HEK293 (cell line): ENCODE data around the gene NECTIN1.

Experiments used
- CTCF ChIA-PET: fragments of 350-600 bp; formaldehyde crosslinking; extraction: SDS; loops from one replicate; lab custom pipeline; 2021; ENCODE audit warnings: antibody characterized with exemption; lab: Yijun Ruan, JAX
- POLR2A ChIA-PET: fragments of 300-600 bp; formaldehyde crosslinking; extraction: SDS; loops from one replicate; lab custom pipeline; 2020; ENCODE audit warnings: antibody characterized with exemption, inconsistent platforms; lab: Yijun Ruan, JAX
- H3K27ac ChIP-seq: fragments of 200-500 bp; sonication (Bioruptor generic); 2 replicates; pipeline ENCODE4 v1.5.1; 2014; ENCODE audit warnings: low read depth, low read length, control low read depth, inconsistent platforms; ENCODE audit errors: extremely low read depth
- H3K36me3 ChIP-seq, 2 experiments: fragments of 200-500 bp in 1 of 2; sonication (Bioruptor generic) in 1 of 2; 1 replicate in 1 of 2; 2 replicates in 1 of 2; pipeline ENCODE4 v1.5.1; 2014 to 2017; ENCODE audit warnings: inconsistent platforms in 2 of 2, low read length in 2 of 2; ENCODE audit not compliant: control insufficient read depth in 2 of 2, insufficient read depth in 1 of 2
- H3K4me1 ChIP-seq: fragments of 200-500 bp; sonication (Bioruptor generic); 2 replicates; pipeline ENCODE4 v1.5.1; 2014; ENCODE audit warnings: mild to moderate bottlenecking, low read length, inconsistent platforms; ENCODE audit not compliant: control insufficient read depth, insufficient read depth
- H3K4me3 ChIP-seq: 2 replicates; pipeline ENCODE4 v1.5.1; 2011; ENCODE audit warnings: low read depth, mild to moderate bottlenecking, control low read depth, low read length, moderate library complexity
- H3K9me3 ChIP-seq: fragments of 200-500 bp; sonication (Bioruptor generic); 2 replicates; pipeline ENCODE4 v1.5.1; 2014; ENCODE audit warnings: low read depth, low read length, inconsistent platforms; ENCODE audit not compliant: control insufficient read depth, insufficient read depth
- HOXA7 ChIP-seq: sonication (generic); formaldehyde crosslinking; IDR thresholded peaks from 2 replicates; pipeline ENCODE4 v1.8.1; 2022; ENCODE audit warnings: missing genetic modification reagents, borderline replicate concordance
- OSR2 ChIP-seq: fragments of 450-650 bp; formaldehyde crosslinking; IDR thresholded peaks from 2 replicates; pipeline ENCODE4 v1.5.1; 2016; ENCODE audit warnings: missing biosample characterization, missing genetic modification characterization
- PBX3 ChIP-seq: sonication (generic); formaldehyde crosslinking; IDR thresholded peaks from 2 replicates; pipeline ENCODE4 v1.8.1; 2022; ENCODE audit warnings: mild to moderate bottlenecking, moderate library complexity, missing genetic modification reagents
- SCRT2 ChIP-seq: fragments of 450-650 bp; formaldehyde crosslinking; IDR thresholded peaks from 2 replicates; pipeline ENCODE4 v1.5.1; 2016; ENCODE audit warnings: missing biosample characterization, missing genetic modification characterization
- SETDB1 ChIP-seq: IDR thresholded peaks from one replicate; pipeline ENCODE4 v1.6.1; 2017; ENCODE audit warnings: mild to moderate bottlenecking, low read length, moderate library complexity, mixed read lengths; ENCODE audit not compliant: insufficient read length
- TRIM28 ChIP-seq: IDR thresholded peaks from 2 replicates; pipeline ENCODE4 v1.6.1; 2011; ENCODE audit warnings: low read length, control low read depth, borderline replicate concordance
- WT1 ChIP-seq: fragments of 450-650 bp; formaldehyde crosslinking; IDR thresholded peaks from 2 replicates; pipeline ENCODE4 v1.5.1; 2016; ENCODE audit warnings: missing biosample characterization, missing genetic modification characterization
- ZFP37 ChIP-seq: fragments of 450-650 bp; formaldehyde crosslinking; IDR thresholded peaks from 2 replicates; pipeline ENCODE4 v1.5.1; 2016; ENCODE audit warnings: missing biosample characterization, missing genetic modification characterization
- ZNF121 ChIP-seq: fragments of 450-650 bp; formaldehyde crosslinking; IDR thresholded peaks from 2 replicates; pipeline ENCODE4 v1.5.1; 2016; ENCODE audit warnings: missing biosample characterization, missing genetic modification characterization
- ZNF140 ChIP-seq: fragments of 450-650 bp; formaldehyde crosslinking; IDR thresholded peaks from 2 replicates; pipeline ENCODE4 v1.5.1; 2016; ENCODE audit warnings: missing biosample characterization, missing genetic modification characterization
- ZNF148 ChIP-seq: fragments of 450-650 bp; formaldehyde crosslinking; IDR thresholded peaks from 2 replicates; pipeline ENCODE4 v1.5.0; 2017; ENCODE audit warnings: missing biosample characterization, missing genetic modification characterization, borderline replicate concordance
- ZNF202 ChIP-seq: fragments of 450-650 bp; formaldehyde crosslinking; IDR thresholded peaks from 2 replicates; pipeline ENCODE4 v1.5.1; 2016; ENCODE audit warnings: missing biosample characterization, missing genetic modification characterization, borderline replicate concordance
- ZNF311 ChIP-seq: fragments of 450-650 bp; formaldehyde crosslinking; IDR thresholded peaks from 2 replicates; pipeline ENCODE4 v1.5.1; 2017; ENCODE audit warnings: missing biosample characterization, missing genetic modification characterization, borderline replicate concordance
- ZNF585B ChIP-seq: fragments of 450-650 bp; formaldehyde crosslinking; IDR thresholded peaks from 2 replicates; pipeline ENCODE4 v1.5.1; 2016; ENCODE audit warnings: missing biosample characterization, missing genetic modification characterization
- ZNF639 ChIP-seq: fragments of 450-650 bp; formaldehyde crosslinking; IDR thresholded peaks from 2 replicates; pipeline ENCODE4 v1.5.1; 2016; ENCODE audit warnings: missing biosample characterization, missing genetic modification characterization
- ZNF645 ChIP-seq: fragments of 450-650 bp; formaldehyde crosslinking; IDR thresholded peaks from 2 replicates; pipeline ENCODE4; 2016; ENCODE audit warnings: missing biosample characterization, missing genetic modification characterization
- ZNF654 ChIP-seq: fragments of 450-650 bp; formaldehyde crosslinking; IDR thresholded peaks from 2 replicates; pipeline ENCODE4 v1.5.1; 2016; ENCODE audit warnings: low read depth, missing biosample characterization, missing genetic modification characterization
- ZNF701 ChIP-seq: fragments of 450-650 bp; formaldehyde crosslinking; IDR thresholded peaks from 2 replicates; pipeline ENCODE4 v1.5.1; 2016; ENCODE audit warnings: missing biosample characterization, missing genetic modification characterization

The NECTIN1 gene

GRCh38 chr11:119679346-119679745, 49.7 kb downstream of the NECTIN1 start:
- no peak for TF ChIP-seq ZNF639
- no peak for TF ChIP-seq ZNF645
- TF ChIP-seq ZFP37 = no peak
- no peak for TF ChIP-seq OSR2 (tag by site-specific recombination)
- ChIA-PET POLR2A (no interaction called here), CTCF (interaction anchor here (0.5 to 0.7 kb wide), 2 partner anchors 64 to 137 kb away, joined by 3 to 5 read pairs; no protein-coding TSS in a partner anchor)
- H3K36me3 ChIP-seq = peaks cover 0 to 37% of the 10 kb centered on the region in 2 experiments; a peak in 1 of 3 replicates
- no peak overlapping the region for H3K27ac ChIP-seq
- H3K4me1 ChIP-seq = no peaks in the 10 kb centered on the region
- no peak overlapping the region for H3K4me3 ChIP-seq
- H3K9me3 ChIP-seq = no peaks in the 10 kb centered on the region

GRCh38 chr11:119678351-119678750, 50.6 kb downstream of the NECTIN1 start:
- Histone ChIP-seq H3K4me1 (no peaks in the 10 kb centered on the region), H3K9me3 (no peaks in the 10 kb centered on the region), H3K36me3 (peaks cover 0 to 42% of the 10 kb centered on the region in 2 experiments; a peak in 1 of 3 replicates), H3K4me3 (no peak overlapping the region), H3K27ac (no peak overlapping the region)
- POLR2A ChIA-PET = no interaction called here
- CTCF ChIA-PET = no interaction called here
- TF ChIP-seq ZNF701 (tag by site-specific recombination) = no peak
- TF ChIP-seq SCRT2 (tag by site-specific recombination) = no peak
- no peak for TF ChIP-seq HOXA7
- TF ChIP-seq ZNF202 (tag by site-specific recombination) = no peak
- TF ChIP-seq, all 188 proteins: peak for 0

- peaks cover 0 to 42% of the 10 kb centered on the region in 2 experiments; a peak in 1 of 3 replicates for H3K36me3 ChIP-seq
- ChIA-PET CTCF (no interaction called here), POLR2A (no interaction called here)
- TF ChIP-seq ZNF311 (tag by site-specific recombination) (no peak), PBX3 (no peak), ZNF121 (no peak), ZNF645 (no peak), ZNF654 (tag by site-specific recombination) (no peak), TRIM28 (peak; percentile 86; the same call in 1 of the 2 replicates), SETDB1 (peak; percentile 44), ZNF148 (tag by site-specific recombination) (no peak), ZNF140 (tag by site-specific recombination) (no peak), ZNF585B (tag by site-specific recombination) (peak; percentile 98), WT1 (no peak)
- H3K27ac ChIP-seq = no peak overlapping the region
- H3K4me1 ChIP-seq = no peaks in the 10 kb centered on the region
- no peak overlapping the region for H3K4me3 ChIP-seq
- no peaks in the 10 kb centered on the region for H3K9me3 ChIP-seq
Observed at GRCh38 chr11:119677840-119678239, 51.2 kb downstream of the NECTIN1 start.
